GM23338 (cell line): ENCODE results near the gene GPR152. TPM values are rescaled to one million over a fixed set of nuclear protein-coding genes. Genes with fewer than 3 reads are reported as not detected.

ENCODE experiments used
- ATAC-seq: fragments of 200-7000 bp; cut with Tn5 transposase; 3 replicates; pipeline ENCODE4 v1.9.1; 2020
- DNase-seq: peaks from one replicate; pipeline ENCODE4 v3.0.0-alpha.2; 2015; ENCODE audit warnings: low spot score
- H2AFZ ChIP-seq: fragments of 200-600 bp; sonication (generic); 2 replicates; pipeline ENCODE4 v1.8.0; 2016; ENCODE audit warnings: antibody characterized with exemption, mild to moderate bottlenecking, moderate library complexity
- H3F3A ChIP-seq: fragments of 200-600 bp; sonication (generic); replicated peaks from 2 replicates; pipeline ENCODE4 v1.8.0; 2017; ENCODE audit warnings: antibody characterized with exemption, mixed run types, low read depth
- H3K27ac ChIP-seq: fragments of 200-600 bp; sonication (generic); 2 replicates; pipeline ENCODE4 v1.6.1; 2016; ENCODE audit warnings: low read depth
- H3K27me3 ChIP-seq: fragments of 200-600 bp; sonication (generic); 2 replicates; pipeline ENCODE4 v1.8.0; 2016; ENCODE audit warnings: mild to moderate bottlenecking, mixed run types, moderate library complexity; ENCODE audit not compliant: insufficient read depth
- H3K36me3 ChIP-seq: fragments of 200-600 bp; sonication (generic); 2 replicates; pipeline ENCODE4 v1.8.0; 2016; ENCODE audit warnings: mild to moderate bottlenecking; ENCODE audit not compliant: insufficient read depth
- H3K4me1 ChIP-seq: fragments of 200-600 bp; sonication (generic); 2 replicates; pipeline ENCODE4 v1.8.0; 2016; ENCODE audit warnings: mild to moderate bottlenecking, moderate library complexity; ENCODE audit not compliant: insufficient read depth
- H3K4me2 ChIP-seq: fragments of 200-600 bp; sonication (generic); 2 replicates; pipeline ENCODE4 v1.7.1; 2017; ENCODE audit warnings: mixed run types
- H3K4me3 ChIP-seq: fragments of 200-600 bp; sonication (generic); 2 replicates; pipeline ENCODE4 v1.6.1; 2016; ENCODE audit warnings: mixed run types
- H3K79me2 ChIP-seq: fragments of 200-600 bp; sonication (generic); replicated peaks from 2 replicates; pipeline ENCODE4 v1.8.0; 2017; ENCODE audit warnings: mild to moderate bottlenecking; ENCODE audit not compliant: insufficient read depth
- H3K9me2 ChIP-seq: fragments of 200-600 bp; sonication (generic); 2 replicates; pipeline ENCODE4 v1.8.0; 2017; ENCODE audit not compliant: insufficient read depth
- H4K20me1 ChIP-seq: fragments of 200-600 bp; sonication (generic); replicated peaks from 2 replicates; pipeline ENCODE4 v1.8.0; 2017; ENCODE audit warnings: mild to moderate bottlenecking; ENCODE audit not compliant: insufficient read depth
- H3K27ac Mint-ChIP-seq: 2 replicates; pipeline ENCODE4 v1.8.0; 2020; ENCODE audit warnings: inconsistent platforms, mild to moderate bottlenecking, moderate library complexity, mixed read lengths
- H3K27me3 Mint-ChIP-seq: 3 replicates; pipeline ENCODE4 v1.8.0; 2022; ENCODE audit warnings: low read depth, mild to moderate bottlenecking, moderate library complexity, mixed read lengths, inconsistent platforms; ENCODE audit not compliant: insufficient read depth, poor library complexity
- H3K36me3 Mint-ChIP-seq: 3 replicates; pipeline ENCODE4 v1.8.0; 2021; ENCODE audit warnings: low read depth, mild to moderate bottlenecking, inconsistent platforms, moderate library complexity, mixed read lengths
- H3K4me1 Mint-ChIP-seq: 3 replicates; pipeline ENCODE4 v1.8.0; 2020; ENCODE audit warnings: mild to moderate bottlenecking, inconsistent platforms, mixed read lengths
- H3K4me3 Mint-ChIP-seq: 3 replicates; pipeline ENCODE4 v1.8.0; 2021; ENCODE audit warnings: moderate library complexity, mild to moderate bottlenecking, inconsistent platforms, mixed read lengths
- H3K9me3 Mint-ChIP-seq: 3 replicates; pipeline ENCODE4 v1.8.0; 2020; ENCODE audit warnings: moderate library complexity, mild to moderate bottlenecking, inconsistent platforms, mixed read lengths
- STAT1 ChIP-seq: IDR thresholded peaks from one replicate; pipeline ENCODE4 v1.6.1; 2016; ENCODE audit warnings: antibody characterized with exemption; ENCODE audit not compliant: unreplicated experiment
- ZNF331 ChIP-seq: fragments of 250-450 bp; sonication (Bioruptor Pico); IDR thresholded peaks from 2 replicates; pipeline ENCODE4 v1.5.0; 2020; ENCODE audit warnings: low read depth, mild to moderate bottlenecking, moderate library complexity
- polyA plus RNA-seq: library from polyadenylated mRNA; unstranded; fragments of >200 nt; fragmentation: Nextera tagmentation; extraction: Ambion mirVana; gene quantifications from 2 replicates; pipeline ENCODE4 v1.2.1, GENCODE V29; 2016
- total RNA-seq: library from RNA; depleted of rRNA; stranded (reverse); fragments of >200 nt; shearing (Covaris generic); gene quantifications from 2 replicates; pipeline ENCODE4 v1.2.3, GENCODE V29; 2014
- TF ChIP-seq, protein P1 (sequence below): fragments of 250-450 bp; sonication (Bioruptor Pico); IDR thresholded peaks from 2 replicates; pipeline ENCODE4 v1.5.0; 2020; ENCODE audit warnings: mild to moderate bottlenecking, moderate library complexity
- TF ChIP-seq, protein P2 (sequence below): IDR thresholded peaks from 2 replicates; pipeline ENCODE4 v1.6.1; 2016; ENCODE audit warnings: antibody characterized with exemption

Gene GPR152
- total and polyA plus RNA-seq, 2 experiments from 2014 or later: not detected

DNA sequence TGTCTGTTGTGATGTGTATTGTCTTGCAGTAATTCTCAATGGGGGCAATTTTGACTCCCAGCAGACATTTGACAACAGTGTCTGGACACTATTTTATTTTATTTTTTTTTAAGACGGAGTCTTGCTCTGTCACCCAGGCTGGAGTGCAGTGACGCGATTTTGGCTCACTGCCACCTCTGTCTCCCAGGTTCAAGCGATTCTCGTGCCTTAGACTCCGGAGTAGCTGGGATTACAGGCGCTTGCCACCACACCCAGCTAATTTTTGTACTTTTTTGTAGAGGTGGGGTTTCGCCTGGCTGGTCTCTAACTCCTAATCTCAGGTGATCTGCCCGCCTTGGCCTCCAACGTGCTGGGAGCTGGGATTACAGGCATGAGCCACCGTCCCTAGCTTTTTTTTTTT lies 22.8 kb downstream of the GPR152 start:
- H3K9me2 ChIP-seq: no peaks in the 10 kb centered on the region
- no peak overlapping the region for H2AFZ ChIP-seq
- peaks cover 6% of the 10 kb centered on the region; the same call in 1 of the 2 replicates for H3K4me1 ChIP-seq
- peaks cover 18% of the 10 kb centered on the region for H3K27me3 Mint-ChIP-seq
- no peaks in the 10 kb centered on the region for H3K27me3 ChIP-seq
- H3K4me3 ChIP-seq: no peak overlapping the region; the same call in 1 of the 2 replicates
- H3K36me3 Mint-ChIP-seq: peaks cover 16% of the 10 kb centered on the region
- H3F3A ChIP-seq: peaks cover 13% of the 10 kb centered on the region; the same call in 1 of the 2 replicates
- peaks cover 11% of the 10 kb centered on the region for H3K79me2 ChIP-seq
- no peak for DNase-seq
- no peaks in the 10 kb centered on the region for H3K36me3 ChIP-seq
- H3K9me3 Mint-ChIP-seq: no peaks in the 10 kb centered on the region; the same call in 1 of the 3 replicates
- H3K4me3 Mint-ChIP-seq: peak overlapping the region; percentile 92; the same call in 2 of the 3 replicates
- peaks cover 3% of the 10 kb centered on the region for H3K4me1 Mint-ChIP-seq
- no peaks in the 10 kb centered on the region for H4K20me1 ChIP-seq
- no peak overlapping the region for H3K27ac Mint-ChIP-seq
- no peak for TF ChIP-seq STAT1
- TF ChIP-seq, protein P1, sequence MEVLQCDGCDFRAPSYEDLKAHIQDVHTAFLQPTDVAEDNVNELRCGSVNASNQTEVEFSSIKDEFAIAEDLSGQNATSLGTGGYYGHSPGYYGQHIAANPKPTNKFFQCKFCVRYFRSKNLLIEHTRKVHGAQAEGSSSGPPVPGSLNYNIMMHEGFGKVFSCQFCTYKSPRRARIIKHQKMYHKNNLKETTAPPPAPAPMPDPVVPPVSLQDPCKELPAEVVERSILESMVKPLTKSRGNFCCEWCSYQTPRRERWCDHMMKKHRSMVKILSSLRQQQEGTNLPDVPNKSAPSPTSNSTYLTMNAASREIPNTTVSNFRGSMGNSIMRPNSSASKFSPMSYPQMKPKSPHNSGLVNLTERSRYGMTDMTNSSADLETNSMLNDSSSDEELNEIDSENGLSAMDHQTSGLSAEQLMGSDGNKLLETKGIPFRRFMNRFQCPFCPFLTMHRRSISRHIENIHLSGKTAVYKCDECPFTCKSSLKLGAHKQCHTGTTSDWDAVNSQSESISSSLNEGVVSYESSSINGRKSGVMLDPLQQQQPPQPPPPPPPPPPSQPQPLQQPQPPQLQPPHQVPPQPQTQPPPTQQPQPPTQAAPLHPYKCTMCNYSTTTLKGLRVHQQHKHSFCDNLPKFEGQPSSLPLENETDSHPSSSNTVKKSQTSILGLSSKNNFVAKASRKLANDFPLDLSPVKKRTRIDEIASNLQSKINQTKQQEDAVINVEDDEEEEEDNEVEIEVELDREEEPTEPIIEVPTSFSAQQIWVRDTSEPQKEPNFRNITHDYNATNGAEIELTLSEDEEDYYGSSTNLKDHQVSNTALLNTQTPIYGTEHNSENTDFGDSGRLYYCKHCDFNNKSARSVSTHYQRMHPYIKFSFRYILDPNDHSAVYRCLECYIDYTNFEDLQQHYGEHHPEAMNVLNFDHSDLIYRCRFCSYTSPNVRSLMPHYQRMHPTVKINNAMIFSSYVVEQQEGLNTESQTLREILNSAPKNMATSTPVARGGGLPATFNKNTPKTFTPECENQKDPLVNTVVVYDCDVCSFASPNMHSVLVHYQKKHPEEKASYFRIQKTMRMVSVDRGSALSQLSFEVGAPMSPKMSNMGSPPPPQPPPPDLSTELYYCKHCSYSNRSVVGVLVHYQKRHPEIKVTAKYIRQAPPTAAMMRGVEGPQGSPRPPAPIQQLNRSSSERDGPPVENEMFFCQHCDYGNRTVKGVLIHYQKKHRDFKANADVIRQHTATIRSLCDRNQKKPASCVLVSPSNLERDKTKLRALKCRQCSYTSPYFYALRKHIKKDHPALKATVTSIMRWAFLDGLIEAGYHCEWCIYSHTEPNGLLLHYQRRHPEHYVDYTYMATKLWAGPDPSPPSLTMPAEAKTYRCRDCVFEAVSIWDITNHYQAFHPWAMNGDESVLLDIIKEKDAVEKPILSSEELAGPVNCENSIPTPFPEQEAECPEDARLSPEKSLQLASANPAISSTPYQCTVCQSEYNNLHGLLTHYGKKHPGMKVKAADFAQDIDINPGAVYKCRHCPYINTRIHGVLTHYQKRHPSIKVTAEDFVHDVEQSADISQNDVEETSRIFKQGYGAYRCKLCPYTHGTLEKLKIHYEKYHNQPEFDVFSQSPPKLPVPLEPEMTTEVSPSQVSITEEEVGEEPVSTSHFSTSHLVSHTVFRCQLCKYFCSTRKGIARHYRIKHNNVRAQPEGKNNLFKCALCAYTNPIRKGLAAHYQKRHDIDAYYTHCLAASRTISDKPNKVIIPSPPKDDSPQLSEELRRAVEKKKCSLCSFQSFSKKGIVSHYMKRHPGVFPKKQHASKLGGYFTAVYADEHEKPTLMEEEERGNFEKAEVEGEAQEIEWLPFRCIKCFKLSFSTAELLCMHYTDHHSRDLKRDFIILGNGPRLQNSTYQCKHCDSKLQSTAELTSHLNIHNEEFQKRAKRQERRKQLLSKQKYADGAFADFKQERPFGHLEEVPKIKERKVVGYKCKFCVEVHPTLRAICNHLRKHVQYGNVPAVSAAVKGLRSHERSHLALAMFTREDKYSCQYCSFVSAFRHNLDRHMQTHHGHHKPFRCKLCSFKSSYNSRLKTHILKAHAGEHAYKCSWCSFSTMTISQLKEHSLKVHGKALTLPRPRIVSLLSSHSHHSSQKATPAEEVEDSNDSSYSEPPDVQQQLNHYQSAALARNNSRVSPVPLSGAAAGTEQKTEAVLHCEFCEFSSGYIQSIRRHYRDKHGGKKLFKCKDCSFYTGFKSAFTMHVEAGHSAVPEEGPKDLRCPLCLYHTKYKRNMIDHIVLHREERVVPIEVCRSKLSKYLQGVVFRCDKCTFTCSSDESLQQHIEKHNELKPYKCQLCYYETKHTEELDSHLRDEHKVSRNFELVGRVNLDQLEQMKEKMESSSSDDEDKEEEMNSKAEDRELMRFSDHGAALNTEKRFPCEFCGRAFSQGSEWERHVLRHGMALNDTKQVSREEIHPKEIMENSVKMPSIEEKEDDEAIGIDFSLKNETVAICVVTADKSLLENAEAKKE (CRISPR knock-in tag): no peak
- no peak overlapping the region for H3K27ac ChIP-seq
- ATAC-seq: no peak
- H3K4me2 ChIP-seq: no peak overlapping the region

DNA sequence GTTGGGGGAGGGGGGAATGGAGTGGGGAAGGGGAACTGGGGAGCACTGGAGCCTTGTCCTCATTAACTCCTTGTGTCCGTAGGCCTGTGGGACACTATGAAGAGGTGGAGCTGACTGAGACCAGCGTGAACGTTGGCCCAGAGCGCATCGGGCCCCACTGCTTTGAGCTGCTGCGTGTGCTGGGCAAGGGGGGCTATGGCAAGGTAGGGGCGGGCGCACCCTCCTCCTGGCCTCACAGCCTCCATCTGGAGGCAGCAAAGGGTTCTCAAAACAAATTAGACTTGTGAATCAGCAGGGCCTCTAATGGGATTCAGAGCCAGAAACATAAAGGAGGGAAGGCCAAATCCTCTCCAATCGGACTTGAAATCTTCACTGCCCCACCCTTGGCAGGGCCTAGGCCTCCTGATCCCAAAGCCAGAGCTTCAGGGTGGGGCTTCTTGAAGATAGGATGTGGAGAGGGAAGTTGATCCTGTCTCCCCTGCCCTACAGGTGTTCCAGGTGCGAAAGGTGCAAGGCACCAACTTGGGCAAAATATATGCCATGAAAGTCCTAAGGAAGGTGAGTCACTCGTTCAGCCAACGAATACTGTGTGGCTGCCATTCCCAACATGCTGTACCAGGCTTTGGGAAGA lies 23.4 kb downstream of the GPR152 start:
- ATAC-seq: peak; percentile 4; the same call in 2 of the 3 replicates
- Mint-ChIP-seq H3K9me3 (no peaks in the 10 kb centered on the region; the same call in 1 of the 3 replicates), H3K27me3 (peaks cover 18% of the 10 kb centered on the region), H3K27ac (peak overlapping the region; percentile 92), H3K4me1 (peaks cover 3% of the 10 kb centered on the region), H3K36me3 (peaks cover 16% of the 10 kb centered on the region), H3K4me3 (peak overlapping the region; percentile 92)
- H3K4me1 ChIP-seq: peaks cover 6% of the 10 kb centered on the region; the same call in 1 of the 2 replicates
- H3F3A ChIP-seq: peaks cover 13% of the 10 kb centered on the region; the same call in 1 of the 2 replicates
- TF ChIP-seq, protein P2, sequence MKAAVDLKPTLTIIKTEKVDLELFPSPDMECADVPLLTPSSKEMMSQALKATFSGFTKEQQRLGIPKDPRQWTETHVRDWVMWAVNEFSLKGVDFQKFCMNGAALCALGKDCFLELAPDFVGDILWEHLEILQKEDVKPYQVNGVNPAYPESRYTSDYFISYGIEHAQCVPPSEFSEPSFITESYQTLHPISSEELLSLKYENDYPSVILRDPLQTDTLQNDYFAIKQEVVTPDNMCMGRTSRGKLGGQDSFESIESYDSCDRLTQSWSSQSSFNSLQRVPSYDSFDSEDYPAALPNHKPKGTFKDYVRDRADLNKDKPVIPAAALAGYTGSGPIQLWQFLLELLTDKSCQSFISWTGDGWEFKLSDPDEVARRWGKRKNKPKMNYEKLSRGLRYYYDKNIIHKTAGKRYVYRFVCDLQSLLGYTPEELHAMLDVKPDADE: no peak
- no peak for TF ChIP-seq ZNF331 (CRISPR knock-in tag)
- H2AFZ ChIP-seq: no peak overlapping the region
- H4K20me1 ChIP-seq: no peaks in the 10 kb centered on the region
- H3K27ac ChIP-seq: no peak overlapping the region
- peak overlapping the region; percentile 98 for H3K4me2 ChIP-seq
- H3K4me3 ChIP-seq: peak overlapping the region; percentile 99
- H3K9me2 ChIP-seq: no peaks in the 10 kb centered on the region
- H3K36me3 ChIP-seq: no peaks in the 10 kb centered on the region
- no peak for DNase-seq
- H3K79me2 ChIP-seq: peaks cover 11% of the 10 kb centered on the region
- no peaks in the 10 kb centered on the region for H3K27me3 ChIP-seq
